Measurements from ENCODE around the gene FGFR2. TPM values are rescaled to one million over a fixed set of nuclear protein-coding genes. Genes with fewer than 3 reads are reported as not detected.

Gene FGFR2
- total RNA-seq, 2 experiments from 2014 or later, result 0.14 to 0.22 TPM

DNA sequence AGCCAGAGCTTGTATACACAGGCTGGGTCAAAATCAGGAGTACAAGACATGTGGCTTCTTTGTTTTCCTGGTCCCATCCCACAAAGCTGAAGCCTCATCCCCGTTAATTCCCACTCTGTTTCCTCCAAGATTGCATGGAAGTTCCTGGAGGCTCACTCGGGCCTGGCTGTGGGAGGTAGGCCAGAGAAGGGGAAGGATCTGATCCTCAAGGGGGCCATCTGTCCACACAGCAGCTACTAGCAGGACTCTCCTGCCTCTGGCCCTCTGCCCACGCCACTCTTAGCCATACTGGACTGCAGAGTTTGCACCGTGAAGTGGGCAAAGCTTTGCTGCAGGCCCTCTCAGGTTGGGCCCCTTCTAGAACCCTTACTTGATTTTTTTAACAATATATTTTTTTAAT, 160.6 kb downstream of the FGFR2 start:
- intact Hi-C loops (cut with DNase I, micrococcal nuclease), result no loop called here
- CTCF ChIA-PET, result no interaction called here
- ATAC-seq (ENCODE audit: poor library complexity) (no peak), DNase-seq (no peak)
- Histone ChIP-seq H3K36me3 (ENCODE audit: insufficient read depth, low read length) (no peaks in the 10 kb centered on the region), H3K9me3 (ENCODE audit: control insufficient read depth in 1 of 2, insufficient read depth in 1 of 2, low read length in 2 of 2) (no peaks in the 10 kb centered on the region), H3K4me1 (ENCODE audit: insufficient read depth, low read length) (no peaks in the 10 kb centered on the region), H3K27me3 (ENCODE audit: control insufficient read depth in 1 of 2, insufficient read depth in 2 of 2, low read length in 2 of 2) (no peaks in the 10 kb centered on the region), H3K4me3 (ENCODE audit: low read length) (no peak overlapping the region), H3K27ac (ENCODE audit: low read depth in 1 of 2, low read length in 2 of 2) (no peak overlapping the region)
- Mint-ChIP-seq H3K27ac (no peak overlapping the region), H3K36me3 (ENCODE audit: low read depth) (no peaks in the 10 kb centered on the region), H3K9me3 (no peaks in the 10 kb centered on the region), H3K27me3 (peaks cover 3% of the 10 kb centered on the region), H3K4me3 (no peak overlapping the region), H3K4me1 (ENCODE audit: low read depth) (no peaks in the 10 kb centered on the region)
- POLR2A ChIA-PET, result no interaction called here
- TF ChIP-seq, protein P1, sequence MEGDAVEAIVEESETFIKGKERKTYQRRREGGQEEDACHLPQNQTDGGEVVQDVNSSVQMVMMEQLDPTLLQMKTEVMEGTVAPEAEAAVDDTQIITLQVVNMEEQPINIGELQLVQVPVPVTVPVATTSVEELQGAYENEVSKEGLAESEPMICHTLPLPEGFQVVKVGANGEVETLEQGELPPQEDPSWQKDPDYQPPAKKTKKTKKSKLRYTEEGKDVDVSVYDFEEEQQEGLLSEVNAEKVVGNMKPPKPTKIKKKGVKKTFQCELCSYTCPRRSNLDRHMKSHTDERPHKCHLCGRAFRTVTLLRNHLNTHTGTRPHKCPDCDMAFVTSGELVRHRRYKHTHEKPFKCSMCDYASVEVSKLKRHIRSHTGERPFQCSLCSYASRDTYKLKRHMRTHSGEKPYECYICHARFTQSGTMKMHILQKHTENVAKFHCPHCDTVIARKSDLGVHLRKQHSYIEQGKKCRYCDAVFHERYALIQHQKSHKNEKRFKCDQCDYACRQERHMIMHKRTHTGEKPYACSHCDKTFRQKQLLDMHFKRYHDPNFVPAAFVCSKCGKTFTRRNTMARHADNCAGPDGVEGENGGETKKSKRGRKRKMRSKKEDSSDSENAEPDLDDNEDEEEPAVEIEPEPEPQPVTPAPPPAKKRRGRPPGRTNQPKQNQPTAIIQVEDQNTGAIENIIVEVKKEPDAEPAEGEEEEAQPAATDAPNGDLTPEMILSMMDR (IDR thresholded peaks at IDR 0.05), result no peak

DNA sequence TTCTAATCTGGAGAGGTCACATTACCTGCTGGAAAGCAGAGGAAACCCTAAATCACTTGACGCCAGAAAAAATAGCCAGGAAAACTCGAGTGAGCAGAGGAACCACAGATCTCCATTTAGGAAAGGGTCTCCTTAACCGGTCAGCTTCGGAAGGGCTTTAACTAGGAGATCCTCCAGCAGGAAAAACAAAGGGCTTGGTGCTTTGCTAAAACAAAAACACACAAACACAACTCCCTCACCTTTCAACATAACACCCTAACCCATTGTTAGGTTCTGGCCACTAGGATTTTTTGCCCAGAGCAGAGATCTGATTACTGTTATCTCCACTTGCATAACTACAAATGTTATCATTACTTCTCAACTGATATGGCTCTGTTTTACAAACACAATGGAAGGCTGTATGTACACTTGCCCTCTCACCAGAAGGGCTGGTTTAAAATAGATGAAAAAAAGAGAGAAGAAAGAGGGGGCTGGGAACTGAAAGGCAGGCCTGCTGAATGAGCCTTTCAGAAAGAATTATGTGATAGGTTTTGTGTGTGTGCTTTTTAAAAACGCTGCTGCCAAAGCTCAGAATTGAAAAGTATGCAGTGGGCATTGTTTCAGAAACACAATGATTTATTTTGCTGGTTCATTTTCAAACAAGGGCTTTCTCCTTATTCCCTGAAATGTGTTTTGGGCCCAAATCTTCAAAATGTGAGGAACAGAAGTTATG, 161.5 kb downstream of the FGFR2 start:
- no peaks in the 10 kb centered on the region for H3K36me3 Mint-ChIP-seq (ENCODE audit: low read depth)
- no peaks in the 10 kb centered on the region for H3K4me1 Mint-ChIP-seq (ENCODE audit: low read depth)
- Histone ChIP-seq H3K36me3 (ENCODE audit: insufficient read depth, low read length) (no peaks in the 10 kb centered on the region), H3K9me3 (ENCODE audit: control insufficient read depth in 1 of 2, insufficient read depth in 1 of 2, low read length in 2 of 2) (no peaks in the 10 kb centered on the region), H3K27me3 (ENCODE audit: control insufficient read depth in 1 of 2, insufficient read depth in 2 of 2, low read length in 2 of 2) (no peaks in the 10 kb centered on the region), H3K4me1 (ENCODE audit: insufficient read depth, low read length) (no peaks in the 10 kb centered on the region), H3K4me3 (ENCODE audit: low read length) (no peak overlapping the region), H3K27ac (ENCODE audit: low read depth in 1 of 2, low read length in 2 of 2) (no peak overlapping the region)
- H3K9me3 Mint-ChIP-seq, result no peaks in the 10 kb centered on the region
- ATAC-seq (ENCODE audit: poor library complexity) (no peak), DNase-seq (no peak)
- intact Hi-C loops (cut with DNase I, micrococcal nuclease), result no loop called here
- TF ChIP-seq, protein P1 (IDR thresholded peaks at IDR 0.05), result no peak
- peaks cover 4% of the 10 kb centered on the region for H3K27me3 Mint-ChIP-seq
- H3K27ac Mint-ChIP-seq, result no peak overlapping the region
- no peak overlapping the region for H3K4me3 Mint-ChIP-seq
- POLR2A ChIA-PET, result no interaction called here
- CTCF ChIA-PET, result no interaction called here

DNA sequence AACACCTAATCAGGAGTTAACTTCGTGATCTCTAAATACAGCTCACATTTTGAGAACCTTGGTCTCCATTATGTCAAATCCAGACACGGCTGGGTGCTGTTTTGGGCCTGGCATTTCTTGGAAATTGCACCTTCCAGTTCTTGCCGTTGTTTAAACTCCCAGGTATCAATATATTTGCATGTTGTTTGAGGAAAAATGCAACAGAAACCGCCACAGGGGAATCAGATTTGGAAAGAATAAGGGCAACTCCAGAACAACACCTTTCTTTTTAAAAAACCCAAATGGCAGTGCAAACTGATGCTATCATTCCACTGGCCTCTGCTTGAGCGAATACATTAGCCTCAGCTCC, 162.0 kb downstream of the FGFR2 start:
- H3K36me3 ChIP-seq (ENCODE audit: insufficient read depth, low read length), result no peaks in the 10 kb centered on the region
- POLR2A ChIA-PET, result no interaction called here
- intact Hi-C loops (cut with DNase I, micrococcal nuclease), result no loop called here
- no peak overlapping the region for H3K27ac Mint-ChIP-seq
- no peaks in the 10 kb centered on the region for H3K9me3 Mint-ChIP-seq
- no peak for DNase-seq
- no peaks in the 10 kb centered on the region for H3K36me3 Mint-ChIP-seq (ENCODE audit: low read depth)
- ATAC-seq (ENCODE audit: poor library complexity), result no peak
- no peak overlapping the region for H3K4me3 ChIP-seq (ENCODE audit: low read length)
- TF ChIP-seq, protein P1 (IDR thresholded peaks at IDR 0.05), result no peak
- H3K4me3 Mint-ChIP-seq, result no peak overlapping the region
- H3K9me3 ChIP-seq (ENCODE audit: control insufficient read depth in 1 of 2, insufficient read depth in 1 of 2, low read length in 2 of 2), result peaks cover 0 to 3% of the 10 kb centered on the region in 2 experiments
- H3K4me1 ChIP-seq (ENCODE audit: insufficient read depth, low read length), result no peaks in the 10 kb centered on the region
- H3K27me3 Mint-ChIP-seq, result peaks cover 4% of the 10 kb centered on the region
- H3K4me1 Mint-ChIP-seq (ENCODE audit: low read depth), result no peaks in the 10 kb centered on the region
- no peaks in the 10 kb centered on the region for H3K27me3 ChIP-seq (ENCODE audit: control insufficient read depth in 1 of 2, insufficient read depth in 2 of 2, low read length in 2 of 2)
- no peak overlapping the region for H3K27ac ChIP-seq (ENCODE audit: low read depth in 1 of 2, low read length in 2 of 2)
- CTCF ChIA-PET, result no interaction called here

Measured in CD4-positive, alpha-beta T cell (primary cell).